ENCODE measurements around the gene ZNHIT1.

DNA sequence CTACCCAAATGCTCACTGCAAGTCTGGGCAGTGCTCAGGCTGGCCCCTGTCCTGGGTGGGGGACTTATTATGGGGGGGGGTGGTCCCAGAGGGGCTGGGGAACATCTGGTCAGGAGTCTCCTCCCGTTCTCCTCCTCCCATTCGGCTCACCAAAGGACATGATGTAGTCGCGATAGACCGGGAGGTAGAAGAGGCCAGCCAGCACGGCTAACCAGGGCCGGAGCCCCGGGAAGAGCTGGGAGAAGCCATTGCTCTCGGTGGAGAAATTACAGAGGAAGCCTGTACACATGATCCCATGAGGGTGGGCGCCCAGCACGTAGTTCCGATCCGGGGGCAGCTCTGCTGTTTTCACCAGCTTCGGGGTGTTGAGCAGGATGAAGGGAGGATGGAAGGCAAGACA is 19.5 kb upstream of the ZNHIT1 start:
- TF ChIP-seq CHD2 (IDR thresholded peaks at IDR 0.05; ENCODE audit: low read length) (no peak), RXRA (IDR thresholded peaks at IDR 0.05; ENCODE audit: insufficient read depth, low read depth, low read length) (no peak), POLR2A (IDR thresholded peaks at IDR 0.05; ENCODE audit: control extremely low read depth in 1 of 2, low read depth in 2 of 2, low read length in 2 of 2) (no peak)
- TF ChIP-seq, protein P1, sequence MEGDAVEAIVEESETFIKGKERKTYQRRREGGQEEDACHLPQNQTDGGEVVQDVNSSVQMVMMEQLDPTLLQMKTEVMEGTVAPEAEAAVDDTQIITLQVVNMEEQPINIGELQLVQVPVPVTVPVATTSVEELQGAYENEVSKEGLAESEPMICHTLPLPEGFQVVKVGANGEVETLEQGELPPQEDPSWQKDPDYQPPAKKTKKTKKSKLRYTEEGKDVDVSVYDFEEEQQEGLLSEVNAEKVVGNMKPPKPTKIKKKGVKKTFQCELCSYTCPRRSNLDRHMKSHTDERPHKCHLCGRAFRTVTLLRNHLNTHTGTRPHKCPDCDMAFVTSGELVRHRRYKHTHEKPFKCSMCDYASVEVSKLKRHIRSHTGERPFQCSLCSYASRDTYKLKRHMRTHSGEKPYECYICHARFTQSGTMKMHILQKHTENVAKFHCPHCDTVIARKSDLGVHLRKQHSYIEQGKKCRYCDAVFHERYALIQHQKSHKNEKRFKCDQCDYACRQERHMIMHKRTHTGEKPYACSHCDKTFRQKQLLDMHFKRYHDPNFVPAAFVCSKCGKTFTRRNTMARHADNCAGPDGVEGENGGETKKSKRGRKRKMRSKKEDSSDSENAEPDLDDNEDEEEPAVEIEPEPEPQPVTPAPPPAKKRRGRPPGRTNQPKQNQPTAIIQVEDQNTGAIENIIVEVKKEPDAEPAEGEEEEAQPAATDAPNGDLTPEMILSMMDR (IDR thresholded peaks at IDR 0.05; ENCODE audit: control extremely low read depth in 1 of 3, insufficient read depth in 1 of 3, low read depth in 1 of 3, low read length in 3 of 3), result no peak
